Erythroblast (primary cell): ENCODE results near the gene FRMD4A.

Experiments
- GATA1 ChIP-seq: IDR thresholded peaks from 2 replicates; pipeline ENCODE4 v1.6.1; 2011; ENCODE audit warnings: low read depth, mild to moderate bottlenecking, control low read depth, low read length, moderate library complexity
- POLR2A ChIP-seq: IDR thresholded peaks from 2 replicates; pipeline ENCODE4 v1.6.1; 2011; ENCODE audit warnings: mild to moderate bottlenecking, low read length

DNA sequence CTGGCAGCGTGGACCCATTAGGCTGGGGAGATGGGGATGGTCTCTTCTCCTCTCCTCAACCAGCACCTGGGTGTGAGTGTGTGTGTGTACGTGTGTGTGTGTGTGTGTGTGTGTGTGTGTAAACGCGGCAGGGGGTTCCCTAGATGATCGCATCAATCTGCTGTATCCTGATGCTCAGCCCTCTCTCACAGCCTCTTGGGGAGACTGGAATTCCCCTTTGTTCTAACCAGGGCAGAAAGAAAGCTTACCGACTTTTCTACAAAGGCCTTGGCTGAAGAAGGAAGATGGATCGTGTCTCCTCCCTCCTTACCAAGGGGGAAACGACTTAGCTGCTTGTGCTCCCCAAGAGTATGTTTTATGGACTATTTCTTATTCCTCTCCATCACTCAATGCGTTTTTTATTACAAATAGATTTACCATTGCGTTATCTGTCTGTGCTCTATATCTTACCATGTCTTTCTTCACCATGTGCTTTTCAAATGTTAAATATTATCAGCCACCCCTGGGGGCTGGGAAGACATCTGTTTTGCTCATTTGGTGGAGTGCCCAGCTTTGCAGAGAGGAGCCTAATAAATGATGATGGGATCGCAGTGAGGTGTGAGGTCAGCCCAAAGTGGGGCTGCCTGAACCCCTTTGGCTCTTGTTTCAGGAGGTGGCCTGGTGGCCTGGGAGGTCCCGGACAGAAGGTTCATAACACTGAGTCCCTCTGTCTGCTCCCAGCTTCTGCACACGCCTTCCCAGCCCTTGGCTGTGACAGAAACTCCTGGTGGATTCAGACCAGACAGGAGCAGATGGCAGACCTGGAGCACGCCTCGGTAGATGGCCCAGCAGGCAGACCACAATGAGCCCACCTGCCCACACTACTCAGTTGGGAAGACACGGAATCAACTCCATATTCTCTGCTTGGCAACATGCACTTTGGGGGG, 481.9 kb downstream of the FRMD4A start:
- no peak for TF ChIP-seq POLR2A
- no peak for TF ChIP-seq GATA1
